Breast epithelium (tissue), 3 donors: Measurements from ENCODE around the gene DSG2.

Experiments used
- POLR2AphosphoS5 ChIP-seq, 3 donors: sonication (generic); formaldehyde crosslinking; IDR thresholded peaks; one replicate each; pipeline ENCODE4 v1.6.1; 2017; ENCODE audit warnings: antibody characterized with exemption in 3 of 3
- TF ChIP-seq, protein P1 (sequence below), 3 donors: fragments of 450-650 bp; IDR thresholded peaks; one replicate each; pipeline ENCODE4 v1.5.1; 2016 to 2017; ENCODE audit warnings: antibody characterized with exemption in 3 of 3, mild to moderate bottlenecking in 3 of 3, moderate library complexity in 3 of 3

DNA sequence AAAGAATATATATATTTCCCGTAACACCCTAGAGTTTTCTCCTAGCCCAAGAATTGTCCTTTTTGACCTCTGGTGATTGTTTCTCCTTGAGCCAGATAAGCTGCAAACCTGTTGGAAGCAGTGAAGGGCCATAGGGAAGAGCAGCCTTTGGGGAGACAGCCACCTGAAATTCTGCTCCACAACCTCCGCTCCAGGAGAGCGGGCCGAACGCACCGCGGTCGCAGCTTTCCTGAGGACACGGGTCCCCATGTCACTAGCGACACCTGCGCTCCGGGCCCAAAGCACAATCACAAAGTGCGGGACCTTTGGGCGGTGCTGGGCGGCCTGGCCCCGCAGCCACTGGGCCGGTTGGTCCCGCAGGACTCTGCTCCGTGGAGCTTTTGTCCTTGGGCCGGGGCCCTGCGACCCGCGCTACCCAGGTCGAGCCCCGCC is 557 bp upstream of the DSG2 start:
- TF ChIP-seq, protein P1, sequence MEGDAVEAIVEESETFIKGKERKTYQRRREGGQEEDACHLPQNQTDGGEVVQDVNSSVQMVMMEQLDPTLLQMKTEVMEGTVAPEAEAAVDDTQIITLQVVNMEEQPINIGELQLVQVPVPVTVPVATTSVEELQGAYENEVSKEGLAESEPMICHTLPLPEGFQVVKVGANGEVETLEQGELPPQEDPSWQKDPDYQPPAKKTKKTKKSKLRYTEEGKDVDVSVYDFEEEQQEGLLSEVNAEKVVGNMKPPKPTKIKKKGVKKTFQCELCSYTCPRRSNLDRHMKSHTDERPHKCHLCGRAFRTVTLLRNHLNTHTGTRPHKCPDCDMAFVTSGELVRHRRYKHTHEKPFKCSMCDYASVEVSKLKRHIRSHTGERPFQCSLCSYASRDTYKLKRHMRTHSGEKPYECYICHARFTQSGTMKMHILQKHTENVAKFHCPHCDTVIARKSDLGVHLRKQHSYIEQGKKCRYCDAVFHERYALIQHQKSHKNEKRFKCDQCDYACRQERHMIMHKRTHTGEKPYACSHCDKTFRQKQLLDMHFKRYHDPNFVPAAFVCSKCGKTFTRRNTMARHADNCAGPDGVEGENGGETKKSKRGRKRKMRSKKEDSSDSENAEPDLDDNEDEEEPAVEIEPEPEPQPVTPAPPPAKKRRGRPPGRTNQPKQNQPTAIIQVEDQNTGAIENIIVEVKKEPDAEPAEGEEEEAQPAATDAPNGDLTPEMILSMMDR (IDR thresholded peaks at IDR 0.05): no peak
- no peak for TF ChIP-seq POLR2AphosphoS5 (IDR thresholded peaks at IDR 0.05)
